Osteoblast (primary cell): ENCODE measurements around the gene PLCXD3. TPM values are rescaled to one million over a fixed set of nuclear protein-coding genes. Genes with fewer than 3 reads are reported as not detected.

Experiments
- DNase-seq: peaks from one replicate; pipeline ENCODE4 v3.0.0; 2011; ENCODE audit warnings: low spot score, mixed read lengths; ENCODE audit not compliant: insufficient read length; ENCODE audit errors: missing footprints
- H2AFZ ChIP-seq: 2 replicates; pipeline ENCODE4 v1.6.0; 2011; ENCODE audit warnings: mild to moderate bottlenecking, low read length
- H3K27ac ChIP-seq: 2 replicates; pipeline ENCODE4 v1.5.1; 2011; ENCODE audit warnings: mild to moderate bottlenecking, low read depth, low read length, moderate library complexity
- H3K27me3 ChIP-seq: 2 replicates; pipeline ENCODE4 v1.6.0; 2012; ENCODE audit warnings: mild to moderate bottlenecking, control low read depth, inconsistent platforms, low read length, moderate library complexity; ENCODE audit not compliant: insufficient read depth
- H3K36me3 ChIP-seq: 2 replicates; pipeline ENCODE4 v1.5.1; 2011; ENCODE audit warnings: mild to moderate bottlenecking, low read length, control low read depth, moderate library complexity; ENCODE audit not compliant: insufficient read depth
- H3K4me1 ChIP-seq: 2 replicates; pipeline ENCODE4 v1.5.1; 2011; ENCODE audit warnings: mild to moderate bottlenecking, low read length, control low read depth, moderate library complexity; ENCODE audit not compliant: insufficient read depth
- H3K4me2 ChIP-seq: 2 replicates; pipeline ENCODE4 v1.6.0; 2011; ENCODE audit warnings: mild to moderate bottlenecking, low read length; ENCODE audit not compliant: insufficient read depth
- H3K4me3 ChIP-seq: fragments of 200-600 bp; sonication (generic); 3 replicates; pipeline ENCODE4 v1.5.1; 2012; ENCODE audit warnings: mild to moderate bottlenecking, low read length, inconsistent platforms; ENCODE audit not compliant: insufficient read depth
- H3K79me2 ChIP-seq: 2 replicates; pipeline ENCODE4 v1.6.0; 2012; ENCODE audit warnings: mild to moderate bottlenecking, low read length, control low read depth, inconsistent platforms; ENCODE audit not compliant: insufficient read depth
- H3K9me3 ChIP-seq: 2 replicates; pipeline ENCODE4 v1.5.1; 2011; ENCODE audit warnings: low read depth, low read length, control low read depth
- H4K20me1 ChIP-seq: 2 replicates; pipeline ENCODE4 v1.6.0; 2012; ENCODE audit warnings: mild to moderate bottlenecking, low read length, control low read depth; ENCODE audit not compliant: insufficient read depth
- CTCF ChIP-seq: IDR thresholded peaks from 2 replicates; pipeline ENCODE4 v1.5.1; 2011; ENCODE audit warnings: mild to moderate bottlenecking, low read depth, low read length, moderate library complexity; ENCODE audit errors: extremely low read depth
- total RNA-seq: library from RNA; depleted of rRNA; stranded (reverse); fragments of >200 nt; gene quantifications from 2 replicates; pipeline ENCODE4 v1.2.3, GENCODE V29; 2012

The PLCXD3 gene
- total RNA-seq, 1 donor, result 0.36 TPM

- DNase-seq, result no peak
- no peak overlapping the region for H3K4me3 ChIP-seq
- H4K20me1 ChIP-seq, result no peaks in the 10 kb centered on the region
- H3K9me3 ChIP-seq, result no peaks in the 10 kb centered on the region
- H3K36me3 ChIP-seq, result no peaks in the 10 kb centered on the region
- H2AFZ ChIP-seq, result no peak overlapping the region
- no peak overlapping the region for H3K4me2 ChIP-seq
- no peak for TF ChIP-seq CTCF
- no peaks in the 10 kb centered on the region for H3K4me1 ChIP-seq
- no peak overlapping the region for H3K27ac ChIP-seq
- no peaks in the 10 kb centered on the region for H3K27me3 ChIP-seq
- no peaks in the 10 kb centered on the region for H3K79me2 ChIP-seq
Measured at GRCh38 chr5:41425736-41426135, 84.7 kb downstream of the PLCXD3 start.

GRCh38 chr5:41420492-41421067 lies 89.8 kb downstream of the PLCXD3 start:
- H3K36me3 ChIP-seq, result no peaks in the 10 kb centered on the region
- H3K9me3 ChIP-seq, result no peaks in the 10 kb centered on the region
- DNase-seq, result no peak
- no peaks in the 10 kb centered on the region for H3K27me3 ChIP-seq
- no peak overlapping the region for H3K27ac ChIP-seq
- H4K20me1 ChIP-seq, result no peaks in the 10 kb centered on the region
- H3K4me2 ChIP-seq, result no peak overlapping the region
- no peak overlapping the region for H3K4me3 ChIP-seq
- H3K4me1 ChIP-seq, result peaks cover 2% of the 10 kb centered on the region
- H3K79me2 ChIP-seq, result no peaks in the 10 kb centered on the region
- no peak for TF ChIP-seq CTCF
- no peak overlapping the region for H2AFZ ChIP-seq

GRCh38 chr5:41418220-41419031 lies 92.0 kb downstream of the PLCXD3 start:
- peak overlapping the region; percentile 23 for H2AFZ ChIP-seq
- DNase-seq, result peak; percentile 62
- H4K20me1 ChIP-seq, result no peaks in the 10 kb centered on the region

More at GRCh38 chr5:41418220-41419031, 92.0 kb downstream of the PLCXD3 start:
- no peaks in the 10 kb centered on the region for H3K27me3 ChIP-seq
- H3K36me3 ChIP-seq, result no peaks in the 10 kb centered on the region
- H3K4me1 ChIP-seq, result peaks cover 10% of the 10 kb centered on the region
- no peaks in the 10 kb centered on the region for H3K79me2 ChIP-seq
- peak overlapping the region; percentile 11 for H3K4me2 ChIP-seq
- H3K4me3 ChIP-seq, result no peak overlapping the region
- peak overlapping the region; percentile 39 for H3K27ac ChIP-seq
- no peak for TF ChIP-seq CTCF
- no peaks in the 10 kb centered on the region for H3K9me3 ChIP-seq
